HEK293T (cell line): Measurements from ENCODE around the gene ZNFX1.

Source experiments
- ARNT ChIP-seq: fragments of 450-650 bp; IDR thresholded peaks from 2 replicates; pipeline ENCODE4 v1.6.1; 2017; ENCODE audit warnings: mild to moderate bottlenecking
- BHLHE40 ChIP-seq: fragments of 450-650 bp; IDR thresholded peaks from 2 replicates; pipeline ENCODE4 v1.6.1; 2016; ENCODE audit warnings: mild to moderate bottlenecking, moderate library complexity, borderline replicate concordance
- CTBP1 ChIP-seq: fragments of 450-650 bp; IDR thresholded peaks from 2 replicates; pipeline ENCODE4 v1.6.1; 2016; ENCODE audit warnings: borderline replicate concordance
- ELF4 ChIP-seq: fragments of 450-650 bp; IDR thresholded peaks from 2 replicates; pipeline ENCODE4 v1.6.1; 2017; ENCODE audit warnings: antibody characterized with exemption
- FOXK2 ChIP-seq: fragments of 450-650 bp; IDR thresholded peaks from 2 replicates; pipeline ENCODE4 v1.6.1; 2016; ENCODE audit warnings: mild to moderate bottlenecking
- FOXM1 ChIP-seq: fragments of 450-650 bp; IDR thresholded peaks from 2 replicates; pipeline ENCODE4 v1.6.1; 2017; ENCODE audit warnings: mild to moderate bottlenecking, borderline replicate concordance
- HDGF ChIP-seq: fragments of 450-650 bp; IDR thresholded peaks from 2 replicates; pipeline ENCODE4 v1.6.1; 2017; ENCODE audit warnings: antibody characterized with exemption, borderline replicate concordance
- L3MBTL2 ChIP-seq: fragments of 450-650 bp; conservative IDR thresholded peaks from 2 replicates; pipeline ENCODE4 v1.6.1; 2016; ENCODE audit warnings: mild to moderate bottlenecking
- SP1 ChIP-seq: fragments of 450-650 bp; IDR thresholded peaks from 2 replicates; pipeline ENCODE4 v1.6.1; 2017
- TARDBP ChIP-seq: fragments of 450-650 bp; IDR thresholded peaks from 2 replicates; pipeline ENCODE4 v1.6.1; 2016
- TF ChIP-seq, protein P1 (sequence below): fragments of 450-650 bp; IDR thresholded peaks from 2 replicates; pipeline ENCODE4 v1.6.1; 2016

GRCh38 chr20:49214571-49214970 lies 63.3 kb downstream of the ZNFX1 start:
- no peak for TF ChIP-seq L3MBTL2
- TF ChIP-seq HDGF: no peak
- no peak for TF ChIP-seq FOXK2
- TF ChIP-seq TARDBP: no peak
- TF ChIP-seq FOXM1: no peak
- TF ChIP-seq, protein P1, sequence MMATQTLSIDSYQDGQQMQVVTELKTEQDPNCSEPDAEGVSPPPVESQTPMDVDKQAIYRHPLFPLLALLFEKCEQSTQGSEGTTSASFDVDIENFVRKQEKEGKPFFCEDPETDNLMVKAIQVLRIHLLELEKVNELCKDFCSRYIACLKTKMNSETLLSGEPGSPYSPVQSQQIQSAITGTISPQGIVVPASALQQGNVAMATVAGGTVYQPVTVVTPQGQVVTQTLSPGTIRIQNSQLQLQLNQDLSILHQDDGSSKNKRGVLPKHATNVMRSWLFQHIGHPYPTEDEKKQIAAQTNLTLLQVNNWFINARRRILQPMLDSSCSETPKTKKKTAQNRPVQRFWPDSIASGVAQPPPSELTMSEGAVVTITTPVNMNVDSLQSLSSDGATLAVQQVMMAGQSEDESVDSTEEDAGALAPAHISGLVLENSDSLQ: no peak
- TF ChIP-seq BHLHE40: no peak
- no peak for TF ChIP-seq ELF4
- TF ChIP-seq CTBP1: no peak
- TF ChIP-seq SP1: no peak
- TF ChIP-seq ARNT: no peak
